Muscle of leg (tissue), 11 donors: ENCODE results near the gene PARVB. TPM values are rescaled to one million over a fixed set of nuclear protein-coding genes. Genes with fewer than 3 reads are reported as not detected.

ENCODE experiments used
- DNase-seq: peaks from one replicate; pipeline ENCODE4 v3.0.0; 2013
- H3K27ac ChIP-seq: one replicate; pipeline ENCODE4 v1.5.1; 2013; ENCODE audit warnings: mild to moderate bottlenecking, low read length, control low read depth
- H3K27me3 ChIP-seq: one replicate; pipeline ENCODE4 v1.6.1; 2013; ENCODE audit warnings: low read length; ENCODE audit not compliant: control insufficient read depth, insufficient read depth
- H3K36me3 ChIP-seq: one replicate; pipeline ENCODE4 v1.6.1; 2013; ENCODE audit warnings: low read length; ENCODE audit not compliant: control insufficient read depth, insufficient read depth
- H3K4me1 ChIP-seq: one replicate; pipeline ENCODE4 v1.6.1; 2013; ENCODE audit warnings: low read length; ENCODE audit not compliant: control insufficient read depth, insufficient read depth
- H3K4me3 ChIP-seq: one replicate; pipeline ENCODE4 v1.5.1; 2013; ENCODE audit warnings: low read length, control low read depth
- H3K9me3 ChIP-seq: replicated peaks from 2 replicates; pipeline ENCODE4 v1.6.1; 2013; ENCODE audit warnings: low read depth, low read length; ENCODE audit not compliant: control insufficient read depth
- WGBS: methylation state at CpG from one replicate; pipeline ENCODE4 v1.1.5; 2013; ENCODE audit warnings: missing lambda C conversion rate; ENCODE audit not compliant: insufficient coverage; 5-methylcytosine and 5-hydroxymethylcytosine counted together
- polyA plus RNA-seq, 8 donors: library from polyadenylated mRNA; unstranded; fragments of 120-200 nt; gene quantifications; one replicate each; pipeline versions ENCODE4 v1.2.1 to v1.2.3, GENCODE V29; 2013; ENCODE audit warnings: inconsistent platforms in 1 of 8, low replicate concordance in 1 of 8; ENCODE audit not compliant: insufficient read length in 8 of 8, insufficient read depth in 1 of 8
- total RNA-seq: library from RNA; stranded (reverse); fragments of 120-200 nt; gene quantifications from one replicate; pipeline ENCODE4 v1.2.4, GENCODE V29; 2013

Gene PARVB
- total and polyA plus RNA-seq, 9 donors, result 31.5 to 52.0 (median 43.8) TPM

- no peak overlapping the region for H3K27ac ChIP-seq
- H3K36me3 ChIP-seq, result peaks cover 28% of the 10 kb centered on the region
- peaks cover 20% of the 10 kb centered on the region for H3K4me1 ChIP-seq
- WGBS, result 84% methylated on average over 7 of the region's 9 CpGs
- no peaks in the 10 kb centered on the region for H3K27me3 ChIP-seq
- no peak for DNase-seq
- H3K4me3 ChIP-seq, result no peak overlapping the region
- H3K9me3 ChIP-seq, result no peaks in the 10 kb centered on the region
Measured at GRCh38 chr22:44093791-44094190, 69.7 kb downstream of the PARVB start.

GRCh38 chr22:44094751-44095302, 70.7 kb downstream of the PARVB start:
- H3K9me3 ChIP-seq, result no peaks in the 10 kb centered on the region
- H3K27me3 ChIP-seq, result no peaks in the 10 kb centered on the region
- peaks cover 11% of the 10 kb centered on the region for H3K4me1 ChIP-seq
- no peak overlapping the region for H3K27ac ChIP-seq
- DNase-seq, result no peak
- peaks cover 28% of the 10 kb centered on the region for H3K36me3 ChIP-seq
- H3K4me3 ChIP-seq, result no peak overlapping the region
- WGBS, result 98% methylated on average over 5 of the region's 14 CpGs

- Histone ChIP-seq H3K36me3 (peaks cover 29% of the 10 kb centered on the region), H3K9me3 (no peaks in the 10 kb centered on the region), H3K4me1 (no peaks in the 10 kb centered on the region), H3K27ac (no peak overlapping the region), H3K27me3 (no peaks in the 10 kb centered on the region), H3K4me3 (no peak overlapping the region)
- no peak for DNase-seq
- 98% methylated on average over 11 of the region's 11 CpGs for WGBS
Measured at GRCh38 chr22:44096736-44097135, 72.6 kb downstream of the PARVB start.

- DNase-seq, result no peak
- Histone ChIP-seq H3K27ac (no peak overlapping the region), H3K27me3 (no peaks in the 10 kb centered on the region), H3K9me3 (no peaks in the 10 kb centered on the region), H3K4me3 (no peak overlapping the region), H3K36me3 (peaks cover 31% of the 10 kb centered on the region), H3K4me1 (no peaks in the 10 kb centered on the region)
- 78% methylated on average over 22 of the region's 23 CpGs for WGBS
Measured at GRCh38 chr22:44097263-44098020, 73.3 kb downstream of the PARVB start.

GRCh38 chr22:44098021-44098739, 74.1 kb downstream of the PARVB start:
- Histone ChIP-seq H3K4me1 (no peaks in the 10 kb centered on the region), H3K4me3 (no peak overlapping the region), H3K27me3 (no peaks in the 10 kb centered on the region), H3K36me3 (peaks cover 36% of the 10 kb centered on the region), H3K9me3 (no peaks in the 10 kb centered on the region), H3K27ac (no peak overlapping the region)
- 87% methylated on average over 12 of the region's 17 CpGs for WGBS
- no peak for DNase-seq

GRCh38 chr22:44098966-44099530, 74.9 kb downstream of the PARVB start:
- H3K27ac ChIP-seq, result no peak overlapping the region

GRCh38 chr22:44099696-44100095, 75.6 kb downstream of the PARVB start:
- H3K36me3 ChIP-seq, result peaks cover 45% of the 10 kb centered on the region
- no peak overlapping the region for H3K4me3 ChIP-seq
- no peaks in the 10 kb centered on the region for H3K9me3 ChIP-seq
- 95% methylated on average over 6 of the region's 13 CpGs for WGBS
- DNase-seq, result no peak
- no peak overlapping the region for H3K27ac ChIP-seq
- H3K4me1 ChIP-seq, result no peaks in the 10 kb centered on the region
- H3K27me3 ChIP-seq, result no peaks in the 10 kb centered on the region

More at GRCh38 chr22:44098966-44099530, 74.9 kb downstream of the PARVB start:
- 93% methylated on average over 10 of the region's 15 CpGs for WGBS
- DNase-seq, result no peak
- Histone ChIP-seq H3K27me3 (no peaks in the 10 kb centered on the region), H3K4me1 (no peaks in the 10 kb centered on the region), H3K36me3 (peaks cover 41% of the 10 kb centered on the region), H3K9me3 (no peaks in the 10 kb centered on the region), H3K4me3 (no peak overlapping the region)

- WGBS, result 83% methylated on average over 11 of the region's 13 CpGs
Measured at GRCh38 chr22:44100411-44100810, 76.3 kb downstream of the PARVB start.

GRCh38 chr22:44102121-44102520, 78.0 kb downstream of the PARVB start:
- H3K36me3 ChIP-seq, result peaks cover 27% of the 10 kb centered on the region
- WGBS, result 89% methylated on average over 4 of the region's 4 CpGs
- no peaks in the 10 kb centered on the region for H3K9me3 ChIP-seq
- DNase-seq, result no peak
- no peak overlapping the region for H3K27ac ChIP-seq
- H3K27me3 ChIP-seq, result no peaks in the 10 kb centered on the region
- no peaks in the 10 kb centered on the region for H3K4me1 ChIP-seq
- no peak overlapping the region for H3K4me3 ChIP-seq

More at GRCh38 chr22:44100411-44100810, 76.3 kb downstream of the PARVB start:
- no peaks in the 10 kb centered on the region for H3K9me3 ChIP-seq
- no peaks in the 10 kb centered on the region for H3K27me3 ChIP-seq
- H3K4me1 ChIP-seq, result no peaks in the 10 kb centered on the region
- no peak overlapping the region for H3K4me3 ChIP-seq
- H3K27ac ChIP-seq, result no peak overlapping the region
- DNase-seq, result no peak
- H3K36me3 ChIP-seq, result peaks cover 40% of the 10 kb centered on the region

GRCh38 chr22:44102856-44103255, 78.8 kb downstream of the PARVB start:
- no CpG with 5 or more reads among the region's 3 CpGs for WGBS
- Histone ChIP-seq H3K9me3 (no peaks in the 10 kb centered on the region), H3K4me1 (no peaks in the 10 kb centered on the region), H3K27ac (no peak overlapping the region), H3K36me3 (peaks cover 23% of the 10 kb centered on the region), H3K27me3 (no peaks in the 10 kb centered on the region), H3K4me3 (no peak overlapping the region)
- no peak for DNase-seq
